ENCODE data around the gene CFAP251. TPM values are rescaled to one million over a fixed set of nuclear protein-coding genes. Genes with fewer than 3 reads are reported as not detected.

Gene CFAP251
- total RNA-seq, 1 experiment from 2014 or later, result 2.6 TPM

DNA sequence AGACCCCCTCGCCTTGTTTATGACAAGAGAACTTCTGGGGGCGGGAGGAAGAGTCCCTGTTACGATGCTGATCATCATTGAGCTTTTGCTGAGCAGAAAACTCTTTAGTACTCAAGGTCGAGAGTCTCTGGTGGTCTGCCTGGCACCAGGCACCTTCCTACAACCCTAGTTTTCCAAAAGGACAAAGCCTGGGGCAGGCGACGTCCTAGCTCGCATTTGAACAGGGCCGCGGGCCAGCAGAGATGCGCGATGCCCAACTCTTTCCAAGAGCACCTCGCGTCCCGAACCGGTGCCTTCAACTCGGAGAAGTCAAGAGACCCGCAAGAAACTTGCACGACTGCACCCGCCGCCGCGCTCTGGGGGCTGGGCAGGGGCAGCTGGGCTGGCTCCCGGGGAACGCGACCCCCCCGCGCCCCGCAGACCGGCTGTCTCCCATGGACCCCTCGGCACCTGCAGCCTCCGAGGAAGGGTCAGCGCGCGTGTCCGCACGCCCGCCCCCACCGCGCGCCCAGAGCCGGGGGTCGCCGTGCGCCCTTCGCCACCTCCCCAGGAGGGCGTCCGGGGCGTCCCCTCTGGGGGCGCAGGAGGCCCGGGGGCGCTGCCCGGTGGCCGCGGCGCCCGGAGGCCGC lies 102.9 kb downstream of the CFAP251 start:
- peaks cover 17 to 27% of the 10 kb centered on the region in 2 experiments for H3K4me1 ChIP-seq (ENCODE audit: control insufficient read depth in 1 of 2, insufficient read depth in 2 of 2, low read length in 2 of 2)
- no peaks in the 10 kb centered on the region for H3K9me2 ChIP-seq (ENCODE audit: insufficient read depth)
- peak overlapping the region; percentile 97 for H3K4me2 ChIP-seq (ENCODE audit: low read length)
- peak overlapping the region; percentile 86; the same call in 1 of the 2 replicates for H3K27ac ChIP-seq (ENCODE audit: low read depth, low read length)
- H3K9me3 ChIP-seq (ENCODE audit: control insufficient read depth in 1 of 2, insufficient read depth in 1 of 2, low read depth in 1 of 2, low read length in 2 of 2), result 0 out of 4 replicates have a peak, but pooled peaks cover 0 to 6% of the 10 kb centered on the region in 2 experiments
- CTCF ChIA-PET, result no interaction called here
- H3K27me3 ChIP-seq (ENCODE audit: insufficient read depth, low read length), result no peaks in the 10 kb centered on the region
- peaks cover 27% of the 10 kb centered on the region for H3K79me2 ChIP-seq (ENCODE audit: insufficient read depth, low read length)
- no peaks in the 10 kb centered on the region for H4K20me1 ChIP-seq (ENCODE audit: insufficient read depth)
- TF ChIP-seq, protein P1, sequence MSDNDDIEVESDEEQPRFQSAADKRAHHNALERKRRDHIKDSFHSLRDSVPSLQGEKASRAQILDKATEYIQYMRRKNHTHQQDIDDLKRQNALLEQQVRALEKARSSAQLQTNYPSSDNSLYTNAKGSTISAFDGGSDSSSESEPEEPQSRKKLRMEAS (IDR thresholded peaks at IDR 0.05), result no peak
- TF ChIP-seq YY1 (IDR thresholded peaks at IDR 0.05; ENCODE audit: extremely low read depth, insufficient replicate concordance, low read depth, low read length) (no peak), RAD21 (IDR thresholded peaks at IDR 0.05; ENCODE audit: low read depth) (no peak), ZFX (IDR thresholded peaks at IDR 0.05) (0 out of 2 replicates have a peak, but pooled peaks have one; percentile 40), JUND (IDR thresholded peaks at IDR 0.05) (no peak), TCF7L2 (IDR thresholded peaks at IDR 0.05; ENCODE audit: borderline replicate concordance, extremely low read depth, insufficient read depth, insufficient read length) (no peak), POLR2A (IDR thresholded peaks at IDR 0.05; ENCODE audit: borderline replicate concordance, extremely low read depth, insufficient read depth, insufficient read length) (peak; percentile 43)
- TF ChIP-seq, protein P2, sequence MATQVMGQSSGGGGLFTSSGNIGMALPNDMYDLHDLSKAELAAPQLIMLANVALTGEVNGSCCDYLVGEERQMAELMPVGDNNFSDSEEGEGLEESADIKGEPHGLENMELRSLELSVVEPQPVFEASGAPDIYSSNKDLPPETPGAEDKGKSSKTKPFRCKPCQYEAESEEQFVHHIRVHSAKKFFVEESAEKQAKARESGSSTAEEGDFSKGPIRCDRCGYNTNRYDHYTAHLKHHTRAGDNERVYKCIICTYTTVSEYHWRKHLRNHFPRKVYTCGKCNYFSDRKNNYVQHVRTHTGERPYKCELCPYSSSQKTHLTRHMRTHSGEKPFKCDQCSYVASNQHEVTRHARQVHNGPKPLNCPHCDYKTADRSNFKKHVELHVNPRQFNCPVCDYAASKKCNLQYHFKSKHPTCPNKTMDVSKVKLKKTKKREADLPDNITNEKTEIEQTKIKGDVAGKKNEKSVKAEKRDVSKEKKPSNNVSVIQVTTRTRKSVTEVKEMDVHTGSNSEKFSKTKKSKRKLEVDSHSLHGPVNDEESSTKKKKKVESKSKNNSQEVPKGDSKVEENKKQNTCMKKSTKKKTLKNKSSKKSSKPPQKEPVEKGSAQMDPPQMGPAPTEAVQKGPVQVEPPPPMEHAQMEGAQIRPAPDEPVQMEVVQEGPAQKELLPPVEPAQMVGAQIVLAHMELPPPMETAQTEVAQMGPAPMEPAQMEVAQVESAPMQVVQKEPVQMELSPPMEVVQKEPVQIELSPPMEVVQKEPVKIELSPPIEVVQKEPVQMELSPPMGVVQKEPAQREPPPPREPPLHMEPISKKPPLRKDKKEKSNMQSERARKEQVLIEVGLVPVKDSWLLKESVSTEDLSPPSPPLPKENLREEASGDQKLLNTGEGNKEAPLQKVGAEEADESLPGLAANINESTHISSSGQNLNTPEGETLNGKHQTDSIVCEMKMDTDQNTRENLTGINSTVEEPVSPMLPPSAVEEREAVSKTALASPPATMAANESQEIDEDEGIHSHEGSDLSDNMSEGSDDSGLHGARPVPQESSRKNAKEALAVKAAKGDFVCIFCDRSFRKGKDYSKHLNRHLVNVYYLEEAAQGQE (IDR thresholded peaks at IDR 0.05; ENCODE audit: low read depth), result no peak
- TF ChIP-seq, protein P3, sequence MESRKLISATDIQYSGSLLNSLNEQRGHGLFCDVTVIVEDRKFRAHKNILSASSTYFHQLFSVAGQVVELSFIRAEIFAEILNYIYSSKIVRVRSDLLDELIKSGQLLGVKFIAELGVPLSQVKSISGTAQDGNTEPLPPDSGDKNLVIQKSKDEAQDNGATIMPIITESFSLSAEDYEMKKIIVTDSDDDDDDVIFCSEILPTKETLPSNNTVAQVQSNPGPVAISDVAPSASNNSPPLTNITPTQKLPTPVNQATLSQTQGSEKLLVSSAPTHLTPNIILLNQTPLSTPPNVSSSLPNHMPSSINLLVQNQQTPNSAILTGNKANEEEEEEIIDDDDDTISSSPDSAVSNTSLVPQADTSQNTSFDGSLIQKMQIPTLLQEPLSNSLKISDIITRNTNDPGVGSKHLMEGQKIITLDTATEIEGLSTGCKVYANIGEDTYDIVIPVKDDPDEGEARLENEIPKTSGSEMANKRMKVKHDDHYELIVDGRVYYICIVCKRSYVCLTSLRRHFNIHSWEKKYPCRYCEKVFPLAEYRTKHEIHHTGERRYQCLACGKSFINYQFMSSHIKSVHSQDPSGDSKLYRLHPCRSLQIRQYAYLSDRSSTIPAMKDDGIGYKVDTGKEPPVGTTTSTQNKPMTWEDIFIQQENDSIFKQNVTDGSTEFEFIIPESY (IDR thresholded peaks at IDR 0.05; ENCODE audit: extremely low read depth, insufficient replicate concordance, low read length), result no peak
- no TSS peak for BruUV-seq (replicated peaks)
- peak; percentile 25 for ATAC-seq
- H2AFZ ChIP-seq (ENCODE audit: low read depth, low read length, poor library complexity, severe bottlenecking), result peak overlapping the region; percentile 56
- no peak for DNase-seq (ENCODE audit: low read depth, low spot score)
- no peaks in the 10 kb centered on the region for H3K36me3 ChIP-seq (ENCODE audit: control insufficient read depth in 1 of 2, insufficient read depth in 2 of 2, low read length in 2 of 2)
- POLR2A ChIA-PET, result no interaction called here
- intact Hi-C loops (cut with micrococcal nuclease), result no loop called here
- RAD21 ChIA-PET (ENCODE audit: low non-redundant PET in 1 of 2, low total read pairs in 2 of 2, uncharacterized antibody in 2 of 2, unreplicated experiment in 2 of 2), result interaction anchor here in 1 of 2 experiments (0.6 kb wide), 1 partner anchor 42 kb away, joined by 3 read pairs; no protein-coding TSS in a partner anchor
- H3K4me3 ChIP-seq (replicated peaks in 1 of 2; ENCODE audit: low read depth in 1 of 2, low read length in 2 of 2), result peak overlapping the region; percentile 54 to 71
- peak overlapping the region; percentile 70 for H3K9ac ChIP-seq (ENCODE audit: low read length)

All from HCT116 (cell line).